ENCODE results near the gene COL6A2. TPM values are rescaled to one million over a fixed set of nuclear protein-coding genes. Genes with fewer than 3 reads are reported as not detected.

COL6A2 gene
- total RNA-seq, 4 donors from 2014 or later = 942 to 1,525 (median 1,202) TPM

DNA sequence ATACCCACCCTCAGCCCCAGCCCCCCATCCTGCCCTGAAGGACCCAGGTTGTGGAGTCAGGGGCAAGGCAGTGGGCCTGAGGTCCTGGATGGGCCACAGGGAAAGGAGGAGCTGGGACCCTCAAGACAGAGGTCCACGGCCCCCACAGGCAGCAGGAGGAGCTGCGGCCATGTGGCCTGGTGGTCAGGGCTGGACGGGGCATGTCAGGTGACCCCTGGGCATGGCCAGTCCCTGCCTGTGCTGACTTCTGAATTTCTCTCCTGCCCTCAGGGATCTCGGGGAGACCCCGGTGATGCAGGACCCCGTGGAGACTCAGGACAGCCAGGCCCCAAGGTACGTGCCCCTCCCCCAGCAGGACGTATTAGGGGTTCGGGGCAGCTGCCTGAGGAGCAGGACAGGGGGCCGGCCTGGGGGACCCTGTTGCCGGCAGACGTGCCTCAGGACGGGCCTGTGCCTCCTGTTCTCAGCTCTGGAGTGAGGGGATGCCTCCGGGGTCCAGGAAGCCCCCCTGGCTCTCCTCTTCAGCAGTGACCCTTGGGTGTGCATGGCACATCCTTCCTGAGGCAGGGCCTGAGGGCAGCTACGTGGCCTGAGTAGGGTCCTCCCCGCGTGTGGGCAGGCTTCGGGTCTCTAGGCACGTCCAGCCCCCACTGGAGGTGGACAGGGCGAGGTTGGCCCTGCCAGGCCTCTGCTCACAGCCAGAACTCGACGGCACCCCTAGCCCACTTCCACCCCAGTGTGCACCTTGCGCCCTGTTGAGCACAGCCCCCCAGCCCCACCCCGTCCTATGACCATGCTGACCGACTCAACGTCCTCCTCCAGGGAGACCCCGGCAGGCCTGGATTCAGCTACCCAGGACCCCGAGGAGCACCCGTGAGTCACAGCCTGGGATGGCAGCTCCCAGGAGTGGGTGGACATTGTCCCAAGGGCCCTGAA, 23.6 kb downstream of the COL6A2 start:
- no peak overlapping the region for H3K4me3 ChIP-seq
- 89% methylated on average over 5 of the region's 29 CpGs for WGBS
- H3K36me3 ChIP-seq = peaks cover 89 to 100% (median 97%) of the 10 kb centered on the region in 4 donors
- TF ChIP-seq POLR2AphosphoS5 (IDR thresholded peaks at IDR 0.05) (no peak), POLR2A (IDR thresholded peaks at IDR 0.05; ENCODE audit: low read depth) (no peak), EP300 (IDR thresholded peaks at IDR 0.05) (no peak)
- TF ChIP-seq, protein P1, sequence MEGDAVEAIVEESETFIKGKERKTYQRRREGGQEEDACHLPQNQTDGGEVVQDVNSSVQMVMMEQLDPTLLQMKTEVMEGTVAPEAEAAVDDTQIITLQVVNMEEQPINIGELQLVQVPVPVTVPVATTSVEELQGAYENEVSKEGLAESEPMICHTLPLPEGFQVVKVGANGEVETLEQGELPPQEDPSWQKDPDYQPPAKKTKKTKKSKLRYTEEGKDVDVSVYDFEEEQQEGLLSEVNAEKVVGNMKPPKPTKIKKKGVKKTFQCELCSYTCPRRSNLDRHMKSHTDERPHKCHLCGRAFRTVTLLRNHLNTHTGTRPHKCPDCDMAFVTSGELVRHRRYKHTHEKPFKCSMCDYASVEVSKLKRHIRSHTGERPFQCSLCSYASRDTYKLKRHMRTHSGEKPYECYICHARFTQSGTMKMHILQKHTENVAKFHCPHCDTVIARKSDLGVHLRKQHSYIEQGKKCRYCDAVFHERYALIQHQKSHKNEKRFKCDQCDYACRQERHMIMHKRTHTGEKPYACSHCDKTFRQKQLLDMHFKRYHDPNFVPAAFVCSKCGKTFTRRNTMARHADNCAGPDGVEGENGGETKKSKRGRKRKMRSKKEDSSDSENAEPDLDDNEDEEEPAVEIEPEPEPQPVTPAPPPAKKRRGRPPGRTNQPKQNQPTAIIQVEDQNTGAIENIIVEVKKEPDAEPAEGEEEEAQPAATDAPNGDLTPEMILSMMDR (IDR thresholded peaks at IDR 0.05) = no peak
- H3K4me1 ChIP-seq = peaks cover 0 to 9% (median 4%) of the 10 kb centered on the region in 4 donors
- H3K27ac ChIP-seq (replicated peaks in 1 of 4) = peak overlapping the region; percentile 17 to 55 (median 36)
- H3K27me3 ChIP-seq = no peaks in the 10 kb centered on the region
- no peak for DNase-seq (ENCODE audit: extremely low spot score)
- intact Hi-C loops (cut with DNase I) = no loop called here
- H3K9me3 ChIP-seq = no peaks in the 10 kb centered on the region

DNA sequence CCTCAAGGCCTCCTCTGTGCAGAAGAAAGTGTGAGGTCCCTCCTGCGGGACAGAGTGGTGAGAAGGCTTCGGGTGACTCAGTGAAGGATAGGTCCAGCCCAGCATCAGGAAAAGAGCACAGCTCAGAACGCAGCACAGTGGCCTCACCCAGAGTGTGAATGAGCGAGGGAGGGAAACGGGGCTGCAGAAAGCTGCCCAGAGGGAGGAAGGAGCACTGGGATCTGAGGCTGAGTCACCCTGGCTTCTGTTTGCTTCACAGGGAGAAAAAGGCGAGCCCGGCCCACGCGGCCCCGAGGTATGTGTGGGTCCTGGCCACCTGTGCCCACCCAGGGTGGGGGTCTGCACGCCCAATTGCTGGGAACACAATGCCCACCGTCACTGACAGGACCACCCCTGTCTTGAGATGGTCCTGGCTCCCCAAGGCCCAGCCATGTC, 24.3 kb downstream of the COL6A2 start:
- no peak for DNase-seq (ENCODE audit: extremely low spot score)
- TF ChIP-seq EP300 (IDR thresholded peaks at IDR 0.05) = no peak
- no peak for TF ChIP-seq POLR2AphosphoS5 (IDR thresholded peaks at IDR 0.05)
- TF ChIP-seq POLR2A (IDR thresholded peaks at IDR 0.05; ENCODE audit: low read depth) = no peak
- TF ChIP-seq, protein P1 (IDR thresholded peaks at IDR 0.05) = no peak
- no peak overlapping the region for H3K4me3 ChIP-seq
- peak overlapping the region; percentile 17 to 55 (median 26) for H3K27ac ChIP-seq (replicated peaks in 1 of 4)
- 93% methylated on average over 9 of the region's 12 CpGs for WGBS
- intact Hi-C loops (cut with DNase I) = no loop called here
- H3K9me3 ChIP-seq = no peaks in the 10 kb centered on the region
- peaks cover 87 to 100% (median 97%) of the 10 kb centered on the region in 4 donors for H3K36me3 ChIP-seq
- H3K4me1 ChIP-seq = peaks cover 0 to 14% (median 6%) of the 10 kb centered on the region in 4 donors
- no peaks in the 10 kb centered on the region for H3K27me3 ChIP-seq

DNA sequence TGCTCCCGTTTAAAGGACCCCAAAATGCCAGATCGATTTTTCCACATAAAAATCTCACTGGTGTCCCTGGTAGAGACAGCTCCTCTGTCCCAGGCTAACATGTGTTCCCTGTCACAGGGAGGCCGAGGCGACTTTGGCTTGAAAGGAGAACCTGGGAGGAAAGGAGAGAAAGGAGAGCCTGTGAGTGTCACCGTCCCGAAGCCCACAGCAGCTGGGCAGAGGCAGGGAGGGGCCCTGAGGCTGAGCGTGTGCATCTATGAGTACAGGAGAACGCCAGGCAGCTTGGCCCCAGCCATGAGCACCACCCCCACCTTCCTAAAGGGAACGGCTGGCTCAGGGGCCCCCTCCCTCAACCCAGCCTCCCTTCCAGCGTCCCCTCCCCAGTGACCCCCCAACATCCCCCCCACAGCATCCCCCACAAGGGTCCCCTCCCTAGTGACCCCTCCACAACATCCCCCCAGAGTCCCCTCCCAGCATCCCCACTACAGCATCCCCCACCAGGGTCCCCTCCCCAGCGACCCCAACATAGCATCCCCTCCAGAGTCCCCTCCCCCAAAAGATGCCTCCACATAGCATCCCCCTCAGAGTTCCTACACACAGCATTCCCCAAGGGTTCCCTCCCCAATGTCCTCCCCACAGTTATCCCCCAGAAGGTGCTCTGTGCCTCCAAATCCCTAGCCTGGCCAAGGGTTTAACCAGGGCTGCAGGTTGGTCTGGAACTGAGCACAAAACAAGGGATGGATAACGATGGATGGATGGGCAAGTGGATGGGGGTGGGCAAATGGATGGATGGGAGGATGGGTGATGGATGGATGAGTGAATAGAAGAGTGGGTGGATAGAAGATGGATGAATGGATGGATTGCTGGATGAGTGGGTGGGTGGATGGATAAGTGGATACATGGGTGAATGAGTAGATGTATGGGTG, 25.1 kb downstream of the COL6A2 start:
- peaks cover 84 to 100% (median 95%) of the 10 kb centered on the region in 4 donors for H3K36me3 ChIP-seq
- peak overlapping the region; percentile 17 to 55 (median 26) for H3K27ac ChIP-seq (replicated peaks in 1 of 4)
- 94% methylated on average over 12 of the region's 12 CpGs for WGBS
- TF ChIP-seq EP300 (IDR thresholded peaks at IDR 0.05) = no peak
- TF ChIP-seq POLR2AphosphoS5 (IDR thresholded peaks at IDR 0.05) = no peak
- TF ChIP-seq, protein P1 (IDR thresholded peaks at IDR 0.05) = no peak
- TF ChIP-seq POLR2A (IDR thresholded peaks at IDR 0.05; ENCODE audit: low read depth) = no peak
- no peaks in the 10 kb centered on the region for H3K27me3 ChIP-seq
- no peak for DNase-seq (ENCODE audit: extremely low spot score)
- H3K4me1 ChIP-seq = peaks cover 0 to 22% (median 11%) of the 10 kb centered on the region in 4 donors
- H3K4me3 ChIP-seq = no peak overlapping the region
- H3K9me3 ChIP-seq = no peaks in the 10 kb centered on the region
- intact Hi-C loops (cut with DNase I) = no loop called here

DNA sequence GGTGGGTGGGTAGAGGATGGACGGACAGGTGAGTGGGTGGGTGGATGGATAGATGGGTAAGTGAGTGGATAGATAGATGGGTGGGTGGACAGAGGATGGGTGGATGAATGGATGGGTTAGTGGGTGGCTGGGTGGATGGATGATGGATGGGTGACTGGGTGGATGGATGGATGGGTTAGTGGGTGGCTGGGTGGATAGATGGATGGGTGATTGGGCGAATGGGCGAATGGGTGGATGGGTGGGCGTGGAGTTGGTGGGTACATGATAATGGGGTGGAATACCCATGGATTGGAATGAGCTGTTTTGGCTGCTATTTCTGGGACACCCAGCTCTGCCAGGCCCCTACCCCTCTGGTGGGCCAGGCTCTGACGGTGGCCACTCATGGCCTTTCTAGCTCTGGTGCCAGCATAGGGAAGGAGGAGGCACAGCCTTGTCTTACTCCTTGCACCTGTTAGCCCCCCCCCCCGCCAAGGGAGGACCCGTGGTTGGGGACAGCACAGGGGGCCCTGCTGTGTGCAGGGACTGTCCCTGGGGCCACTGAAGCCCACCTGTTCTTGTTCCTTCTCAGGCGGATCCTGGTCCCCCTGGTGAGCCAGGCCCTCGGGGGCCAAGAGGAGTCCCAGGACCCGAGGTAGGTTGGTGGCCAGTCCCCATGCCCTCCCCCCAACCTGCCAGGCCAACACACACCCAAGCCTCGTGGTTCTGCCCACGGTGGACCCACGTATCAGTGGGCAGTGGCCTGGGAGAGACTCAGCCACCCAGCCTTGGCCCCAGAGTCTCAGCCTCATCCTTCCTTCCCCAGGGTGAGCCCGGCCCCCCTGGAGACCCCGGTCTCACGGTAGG, 26.4 kb downstream of the COL6A2 start:
- no peaks in the 10 kb centered on the region for H3K9me3 ChIP-seq
- H3K27me3 ChIP-seq = no peaks in the 10 kb centered on the region
- intact Hi-C loops (cut with DNase I) = no loop called here
- no peak overlapping the region for H3K4me3 ChIP-seq
- DNase-seq (ENCODE audit: extremely low spot score) = no peak
- WGBS = 83% methylated on average over 8 of the region's 16 CpGs
- H3K4me1 ChIP-seq = peaks cover 0 to 33% (median 18%) of the 10 kb centered on the region in 4 donors
- peak overlapping the region in 2 of 4 donors; percentile 23 to 53 for H3K27ac ChIP-seq (replicated peaks in 1 of 4)
- TF ChIP-seq POLR2AphosphoS5 (IDR thresholded peaks at IDR 0.05) (no peak), EP300 (IDR thresholded peaks at IDR 0.05) (no peak), POLR2A (IDR thresholded peaks at IDR 0.05; ENCODE audit: low read depth) (no peak)
- TF ChIP-seq, protein P1 (IDR thresholded peaks at IDR 0.05) = no peak
- H3K36me3 ChIP-seq = peaks cover 83 to 100% (median 95%) of the 10 kb centered on the region in 4 donors

Measured in esophagus muscularis mucosa (tissue), 4 donors.